Osteoblast (primary cell): ENCODE measurements around the gene IL34. TPM values are rescaled to one million over a fixed set of nuclear protein-coding genes. Genes with fewer than 3 reads are reported as not detected.

ENCODE experiments used
- DNase-seq: peaks from one replicate; pipeline ENCODE4 v3.0.0; 2011; ENCODE audit warnings: low spot score, mixed read lengths; ENCODE audit not compliant: insufficient read length; ENCODE audit errors: missing footprints
- H2AFZ ChIP-seq: 2 replicates; pipeline ENCODE4 v1.6.0; 2011; ENCODE audit warnings: mild to moderate bottlenecking, low read length
- H3K27ac ChIP-seq: 2 replicates; pipeline ENCODE4 v1.5.1; 2011; ENCODE audit warnings: mild to moderate bottlenecking, low read depth, low read length, moderate library complexity
- H3K27me3 ChIP-seq: 2 replicates; pipeline ENCODE4 v1.6.0; 2012; ENCODE audit warnings: mild to moderate bottlenecking, control low read depth, inconsistent platforms, low read length, moderate library complexity; ENCODE audit not compliant: insufficient read depth
- H3K36me3 ChIP-seq: 2 replicates; pipeline ENCODE4 v1.5.1; 2011; ENCODE audit warnings: mild to moderate bottlenecking, low read length, control low read depth, moderate library complexity; ENCODE audit not compliant: insufficient read depth
- H3K4me1 ChIP-seq: 2 replicates; pipeline ENCODE4 v1.5.1; 2011; ENCODE audit warnings: mild to moderate bottlenecking, low read length, control low read depth, moderate library complexity; ENCODE audit not compliant: insufficient read depth
- H3K4me2 ChIP-seq: 2 replicates; pipeline ENCODE4 v1.6.0; 2011; ENCODE audit warnings: mild to moderate bottlenecking, low read length; ENCODE audit not compliant: insufficient read depth
- H3K4me3 ChIP-seq: fragments of 200-600 bp; sonication (generic); 3 replicates; pipeline ENCODE4 v1.5.1; 2012; ENCODE audit warnings: mild to moderate bottlenecking, low read length, inconsistent platforms; ENCODE audit not compliant: insufficient read depth
- H3K79me2 ChIP-seq: 2 replicates; pipeline ENCODE4 v1.6.0; 2012; ENCODE audit warnings: mild to moderate bottlenecking, low read length, control low read depth, inconsistent platforms; ENCODE audit not compliant: insufficient read depth
- H3K9me3 ChIP-seq: 2 replicates; pipeline ENCODE4 v1.5.1; 2011; ENCODE audit warnings: low read depth, low read length, control low read depth
- H4K20me1 ChIP-seq: 2 replicates; pipeline ENCODE4 v1.6.0; 2012; ENCODE audit warnings: mild to moderate bottlenecking, low read length, control low read depth; ENCODE audit not compliant: insufficient read depth
- total RNA-seq: library from RNA; depleted of rRNA; stranded (reverse); fragments of >200 nt; gene quantifications from 2 replicates; pipeline ENCODE4 v1.2.3, GENCODE V29; 2012
- TF ChIP-seq, protein P1 (sequence below): IDR thresholded peaks from 2 replicates; pipeline ENCODE4 v1.5.1; 2011; ENCODE audit warnings: mild to moderate bottlenecking, low read depth, low read length, moderate library complexity; ENCODE audit errors: extremely low read depth

Gene IL34
- total RNA-seq, 1 donor: 9.4 TPM

DNA sequence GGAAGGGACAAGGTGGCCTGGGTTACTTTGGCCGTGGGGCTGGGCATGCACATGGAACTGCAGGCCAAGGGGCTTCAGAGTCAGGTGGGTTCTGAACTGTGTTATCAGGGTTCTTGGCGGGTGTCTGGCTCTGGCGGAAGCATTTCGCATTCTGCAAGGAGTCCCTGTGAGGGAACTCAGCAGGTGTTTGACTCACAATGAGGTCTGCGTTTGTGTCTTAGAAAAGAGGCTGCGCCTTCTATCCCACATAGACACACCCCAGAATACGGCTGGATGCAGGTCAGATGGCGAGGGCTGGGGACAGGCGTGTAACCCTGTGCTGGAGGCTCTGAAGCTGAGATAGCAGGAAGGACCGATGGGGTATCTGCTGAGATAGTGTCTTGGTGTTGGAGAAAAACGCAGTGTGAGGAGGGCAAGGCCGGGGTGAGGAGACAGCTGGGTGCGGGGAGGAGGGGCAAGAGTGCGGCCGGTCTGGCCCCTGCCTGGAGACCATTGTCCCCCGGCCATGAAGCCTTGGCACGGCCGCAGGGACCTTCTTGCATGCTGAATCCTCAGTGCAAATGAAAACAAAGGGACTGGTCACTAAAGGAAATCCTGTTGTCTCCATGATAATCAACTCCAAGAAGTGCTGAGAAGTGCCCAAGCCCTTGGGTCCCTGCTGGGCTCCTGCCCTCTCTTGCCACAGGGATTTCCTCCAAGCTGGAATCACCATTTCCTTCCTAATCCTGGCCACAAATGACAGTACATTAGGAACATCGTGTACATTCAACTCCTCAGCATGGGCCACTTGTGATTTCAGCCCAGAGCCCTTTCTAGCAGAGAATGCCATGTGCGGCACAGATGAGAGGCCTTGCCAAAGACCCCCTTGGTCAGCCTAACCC is 62.2 kb downstream of the IL34 start:
- no peak for DNase-seq
- Histone ChIP-seq H3K36me3 (no peaks in the 10 kb centered on the region), H3K4me1 (peaks cover 47% of the 10 kb centered on the region), H4K20me1 (no peaks in the 10 kb centered on the region), H2AFZ (no peak overlapping the region), H3K4me2 (no peak overlapping the region), H3K27ac (no peak overlapping the region), H3K79me2 (peaks cover 10% of the 10 kb centered on the region), H3K27me3 (no peaks in the 10 kb centered on the region), H3K4me3 (no peak overlapping the region), H3K9me3 (no peaks in the 10 kb centered on the region)
- TF ChIP-seq, protein P1, sequence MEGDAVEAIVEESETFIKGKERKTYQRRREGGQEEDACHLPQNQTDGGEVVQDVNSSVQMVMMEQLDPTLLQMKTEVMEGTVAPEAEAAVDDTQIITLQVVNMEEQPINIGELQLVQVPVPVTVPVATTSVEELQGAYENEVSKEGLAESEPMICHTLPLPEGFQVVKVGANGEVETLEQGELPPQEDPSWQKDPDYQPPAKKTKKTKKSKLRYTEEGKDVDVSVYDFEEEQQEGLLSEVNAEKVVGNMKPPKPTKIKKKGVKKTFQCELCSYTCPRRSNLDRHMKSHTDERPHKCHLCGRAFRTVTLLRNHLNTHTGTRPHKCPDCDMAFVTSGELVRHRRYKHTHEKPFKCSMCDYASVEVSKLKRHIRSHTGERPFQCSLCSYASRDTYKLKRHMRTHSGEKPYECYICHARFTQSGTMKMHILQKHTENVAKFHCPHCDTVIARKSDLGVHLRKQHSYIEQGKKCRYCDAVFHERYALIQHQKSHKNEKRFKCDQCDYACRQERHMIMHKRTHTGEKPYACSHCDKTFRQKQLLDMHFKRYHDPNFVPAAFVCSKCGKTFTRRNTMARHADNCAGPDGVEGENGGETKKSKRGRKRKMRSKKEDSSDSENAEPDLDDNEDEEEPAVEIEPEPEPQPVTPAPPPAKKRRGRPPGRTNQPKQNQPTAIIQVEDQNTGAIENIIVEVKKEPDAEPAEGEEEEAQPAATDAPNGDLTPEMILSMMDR: no peak

DNA sequence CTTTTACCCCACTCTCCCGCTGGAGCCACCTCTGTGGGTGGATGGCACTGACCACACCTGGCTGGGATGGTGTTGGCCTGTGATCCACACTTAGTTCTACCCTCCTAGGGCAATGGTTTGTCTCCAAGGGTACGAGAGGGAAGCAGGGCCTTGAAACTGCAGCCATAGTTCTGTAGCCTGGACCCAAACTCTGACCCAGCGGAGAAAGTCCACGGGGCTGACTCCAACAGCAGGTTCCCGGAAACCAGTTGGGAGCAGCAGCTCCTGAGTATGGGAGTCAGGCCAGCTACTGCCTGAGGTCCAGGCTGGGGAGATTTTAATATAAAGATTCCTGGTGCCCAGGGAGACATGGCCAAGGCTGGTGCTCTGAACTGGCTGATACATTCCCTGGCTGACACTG is 63.1 kb downstream of the IL34 start:
- no peak overlapping the region for H3K27ac ChIP-seq

DNA sequence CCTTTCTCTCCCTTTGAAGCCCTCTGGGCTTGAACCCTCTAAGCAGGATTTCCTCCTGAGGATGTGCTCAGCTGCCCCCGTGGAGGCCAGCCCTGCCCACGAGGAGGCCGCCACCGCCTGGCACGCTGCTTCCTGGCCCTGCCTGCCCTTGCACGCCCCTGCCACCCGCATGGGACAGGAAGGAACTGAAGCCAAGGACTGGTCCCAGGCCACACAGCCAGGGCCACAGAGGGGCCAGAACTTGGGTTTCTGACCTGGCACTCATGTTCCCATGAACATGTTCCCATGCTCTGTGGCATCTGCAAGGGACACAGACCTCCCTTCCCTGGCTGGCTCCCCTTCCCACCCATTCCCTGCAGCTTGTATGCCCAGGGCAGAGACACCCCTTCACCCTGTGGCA is 63.6 kb downstream of the IL34 start:
- no peak overlapping the region for H3K4me3 ChIP-seq
- H3K4me2 ChIP-seq: no peak overlapping the region
- peaks cover 12% of the 10 kb centered on the region for H3K79me2 ChIP-seq
- no peaks in the 10 kb centered on the region for H3K36me3 ChIP-seq
- no peak overlapping the region for H2AFZ ChIP-seq
- TF ChIP-seq, protein P1: no peak
- no peak for DNase-seq
- H3K9me3 ChIP-seq: no peaks in the 10 kb centered on the region
- peaks cover 47% of the 10 kb centered on the region for H3K4me1 ChIP-seq
- H4K20me1 ChIP-seq: no peaks in the 10 kb centered on the region
- H3K27me3 ChIP-seq: no peaks in the 10 kb centered on the region
- no peak overlapping the region for H3K27ac ChIP-seq

More for the DNA sequence above, 63.1 kb downstream of the IL34 start:
- Histone ChIP-seq H3K27me3 (no peaks in the 10 kb centered on the region), H3K4me3 (no peak overlapping the region), H4K20me1 (no peaks in the 10 kb centered on the region), H3K4me1 (peaks cover 47% of the 10 kb centered on the region), H3K79me2 (peaks cover 12% of the 10 kb centered on the region), H3K9me3 (no peaks in the 10 kb centered on the region), H2AFZ (no peak overlapping the region), H3K4me2 (no peak overlapping the region), H3K36me3 (no peaks in the 10 kb centered on the region)
- TF ChIP-seq, protein P1: no peak
- no peak for DNase-seq

Other genes with a start within 250 kb of the IL34 start
- 22.4 and 22.7 TPM in 2 replicates for gene ST3GAL2, start 207.5 kb upstream of the IL34 start, total RNA-seq
- gene FCSK, start 192.0 kb upstream of the IL34 start, total RNA-seq: 10.3 and 11.9 TPM in 2 replicates
- 51.3 and 61.5 TPM in 2 replicates for gene COG4, start 123.0 kb upstream of the IL34 start, total RNA-seq
- 123 and 142 TPM in 2 replicates for gene SF3B3, start 122.7 kb upstream of the IL34 start, total RNA-seq
- 54.2 and 56.5 TPM in 2 replicates for gene MTSS2, start 39.5 kb downstream of the IL34 start, total RNA-seq
- gene VAC14, start 154.6 kb downstream of the IL34 start, total RNA-seq: 72.7 and 83.7 TPM in 2 replicates